MM.1S (cell line): Measurements from ENCODE around the gene ACOXL.

Experiments used
- DNase-seq: peaks from one replicate; pipeline ENCODE4 v3.0.0-alpha.2; 2015
- H2AFZ ChIP-seq: fragments of 300-600 bp; sonication (generic); 2 replicates; pipeline ENCODE4 v1.6.0; 2016; ENCODE audit warnings: antibody characterized with exemption, low read length
- H3F3A ChIP-seq: fragments of 300-600 bp; sonication (generic); 2 replicates; pipeline ENCODE4 v1.6.1; 2016; ENCODE audit warnings: mild to moderate bottlenecking, antibody characterized with exemption, low read length, moderate library complexity, mixed read lengths; ENCODE audit not compliant: insufficient read depth
- H3K27ac ChIP-seq: fragments of 300-600 bp; sonication (generic); 2 replicates; pipeline ENCODE4 v1.5.1; 2016; ENCODE audit warnings: mild to moderate bottlenecking, low read length
- H3K27me3 ChIP-seq: fragments of 300-600 bp; sonication (generic); replicated peaks from 2 replicates; pipeline ENCODE4 v1.6.0; 2016; ENCODE audit warnings: low read length; ENCODE audit not compliant: insufficient read depth
- H3K36me3 ChIP-seq: fragments of 300-600 bp; sonication (generic); replicated peaks from 2 replicates; pipeline ENCODE4 v1.6.1; 2016; ENCODE audit warnings: mild to moderate bottlenecking, low read length, mixed read lengths; ENCODE audit not compliant: insufficient read depth
- H3K4me1 ChIP-seq: fragments of 300-600 bp; sonication (generic); 2 replicates; pipeline ENCODE4 v1.6.1; 2016; ENCODE audit warnings: low read length, mixed read lengths
- H3K4me2 ChIP-seq: fragments of 300-600 bp; sonication (generic); 2 replicates; pipeline ENCODE4 v1.6.0; 2016; ENCODE audit warnings: low read depth, low read length
- H3K4me3 ChIP-seq: fragments of 300-600 bp; sonication (generic); 2 replicates; pipeline ENCODE4 v1.5.1; 2016; ENCODE audit warnings: low read length, mixed read lengths
- H3K79me2 ChIP-seq: fragments of 300-600 bp; sonication (generic); 2 replicates; pipeline ENCODE4 v1.6.1; 2016; ENCODE audit warnings: mixed run types, low read length, mixed read lengths
- H3K9ac ChIP-seq: fragments of 300-600 bp; sonication (generic); 2 replicates; pipeline ENCODE4 v1.6.1; 2016; ENCODE audit warnings: low read length, mixed read lengths
- H3K9me2 ChIP-seq: fragments of 300-600 bp; sonication (generic); replicated peaks from 2 replicates; pipeline ENCODE4 v1.6.1; 2016; ENCODE audit warnings: mild to moderate bottlenecking, low read length, mixed read lengths; ENCODE audit not compliant: insufficient read depth
- H3K9me3 ChIP-seq: fragments of 300-600 bp; sonication (generic); replicated peaks from 2 replicates; pipeline ENCODE4 v1.6.1; 2016; ENCODE audit warnings: mild to moderate bottlenecking, low read length, mixed read lengths; ENCODE audit not compliant: insufficient read depth
- H4K20me1 ChIP-seq: fragments of 300-600 bp; sonication (generic); 2 replicates; pipeline ENCODE4 v1.6.1; 2016; ENCODE audit warnings: mild to moderate bottlenecking, low read length, moderate library complexity, mixed read lengths; ENCODE audit not compliant: insufficient read depth
- CTCF ChIP-seq: fragments of 300-600 bp; sonication (generic); IDR thresholded peaks from 2 replicates; pipeline ENCODE4 v1.5.1; 2016; ENCODE audit warnings: antibody characterized with exemption, low read length, mixed read lengths
- EZH2 ChIP-seq: fragments of 300-600 bp; sonication (generic); optimal IDR thresholded peaks from 2 replicates; pipeline ENCODE3; 2017; ENCODE audit warnings: low read depth, mild to moderate bottlenecking, antibody characterized with exemption, low read length, mixed read lengths
- EZH2phosphoT487 ChIP-seq: fragments of 300-600 bp; sonication (generic); IDR thresholded peaks from 2 replicates; pipeline ENCODE4 v1.6.1; 2018; ENCODE audit warnings: antibody characterized with exemption, low read length

The ACOXL gene

GRCh38 chr2:111050701-111051376, 318.5 kb downstream of the ACOXL start:
- H3K79me2 ChIP-seq: peaks cover 7% of the 10 kb centered on the region; the same call in 1 of the 2 replicates
- H3K4me1 ChIP-seq: peaks cover 33% of the 10 kb centered on the region
- H3K27ac ChIP-seq: peak overlapping the region; percentile 99
- H3K36me3 ChIP-seq: no peaks in the 10 kb centered on the region
- no peaks in the 10 kb centered on the region for H3K27me3 ChIP-seq
- no peaks in the 10 kb centered on the region for H3K9me2 ChIP-seq
- TF ChIP-seq EZH2 (no peak), CTCF (no peak), EZH2phosphoT487 (no peak)
- no peaks in the 10 kb centered on the region for H3K9me3 ChIP-seq
- H3K4me3 ChIP-seq: peak overlapping the region; percentile 49
- H4K20me1 ChIP-seq: no peaks in the 10 kb centered on the region
- peaks cover 30% of the 10 kb centered on the region for H3F3A ChIP-seq
- peak overlapping the region; percentile 26; the same call in 1 of the 2 replicates for H2AFZ ChIP-seq
- peak overlapping the region; percentile 86 for H3K4me2 ChIP-seq
- DNase-seq: peak; percentile 86
- H3K9ac ChIP-seq: peak overlapping the region; percentile 97

GRCh38 chr2:111052621-111053020, 320.2 kb downstream of the ACOXL start:
- TF ChIP-seq EZH2 (no peak), EZH2phosphoT487 (no peak), CTCF (no peak)
- Histone ChIP-seq H3K4me2 (no peak overlapping the region), H3K4me1 (peaks cover 33% of the 10 kb centered on the region), H3K36me3 (no peaks in the 10 kb centered on the region), H3K27me3 (no peaks in the 10 kb centered on the region), H2AFZ (no peak overlapping the region), H3K9me2 (no peaks in the 10 kb centered on the region), H3K4me3 (no peak overlapping the region), H3K9me3 (no peaks in the 10 kb centered on the region), H3K79me2 (peaks cover 7% of the 10 kb centered on the region; the same call in 1 of the 2 replicates), H4K20me1 (no peaks in the 10 kb centered on the region), H3F3A (peaks cover 30% of the 10 kb centered on the region), H3K9ac (no peak overlapping the region), H3K27ac (no peak overlapping the region)
- DNase-seq: no peak

- Histone ChIP-seq H3K27me3 (no peaks in the 10 kb centered on the region), H3K4me1 (peaks cover 33% of the 10 kb centered on the region), H3K9me2 (no peaks in the 10 kb centered on the region), H2AFZ (no peak overlapping the region), H3K36me3 (no peaks in the 10 kb centered on the region), H3K9me3 (no peaks in the 10 kb centered on the region), H3K79me2 (peaks cover 7% of the 10 kb centered on the region; the same call in 1 of the 2 replicates), H3K4me3 (no peak overlapping the region), H3K4me2 (no peak overlapping the region), H3K27ac (no peak overlapping the region), H4K20me1 (no peaks in the 10 kb centered on the region), H3F3A (peaks cover 30% of the 10 kb centered on the region), H3K9ac (no peak overlapping the region)
- TF ChIP-seq EZH2: no peak
- no peak for TF ChIP-seq EZH2phosphoT487
- no peak for TF ChIP-seq CTCF
- no peak for DNase-seq
Measured at GRCh38 chr2:111053266-111053665, 320.9 kb downstream of the ACOXL start.
